Activated T-cell treated with anti-CD3 and anti-CD28 coated beads for 1 hour (primary cell): Measurements from ENCODE around the gene ETS2.
"Not testable (repeated sequence)": the region's sequence is repeated elsewhere in the genome, so short reads cannot be mapped to it uniquely, and the experiment has no call there.

ENCODE experiments used
- DNase-seq: peaks from one replicate; pipeline ENCODE4 v3.0.0-alpha.2; 2020; ENCODE audit warnings: low read depth

Gene ETS2

GRCh38 chr21:38818325-38818723 is 12.6 kb downstream of the ETS2 start:
- DNase-seq: no peak

DNA sequence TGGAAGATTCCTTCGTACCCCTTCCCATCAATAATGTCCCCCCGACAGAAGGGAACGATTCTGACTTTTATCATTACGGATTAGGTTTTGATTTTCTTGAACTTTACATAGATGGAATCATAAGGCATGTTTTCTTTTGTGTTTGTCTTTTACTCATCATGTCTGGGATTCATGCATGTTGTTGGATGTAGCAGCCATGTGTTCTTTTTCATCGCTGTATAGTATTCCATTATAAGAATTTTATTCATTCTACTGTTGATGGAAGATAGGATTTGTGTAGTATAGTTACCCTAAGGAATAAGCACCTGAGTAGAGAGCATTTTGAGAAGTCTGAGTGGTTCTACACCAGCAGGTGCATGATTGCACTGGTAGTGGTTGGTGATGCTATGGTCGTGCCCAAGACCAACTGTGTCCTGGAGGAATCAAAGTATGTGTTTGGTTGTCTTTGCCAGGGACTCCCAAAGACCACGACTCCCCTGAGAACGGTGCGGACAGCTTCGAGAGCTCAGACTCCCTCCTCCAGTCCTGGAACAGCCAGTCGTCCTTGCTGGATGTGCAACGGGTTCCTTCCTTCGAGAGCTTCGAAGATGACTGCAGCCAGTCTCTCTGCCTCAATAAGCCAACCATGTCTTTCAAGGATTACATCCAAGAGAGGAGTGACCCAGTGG is 13.5 kb downstream of the ETS2 start:
- DNase-seq: no peak

- DNase-seq: no peak
Observed at GRCh38 chr21:38819719-38820159, 14.0 kb downstream of the ETS2 start.

DNA sequence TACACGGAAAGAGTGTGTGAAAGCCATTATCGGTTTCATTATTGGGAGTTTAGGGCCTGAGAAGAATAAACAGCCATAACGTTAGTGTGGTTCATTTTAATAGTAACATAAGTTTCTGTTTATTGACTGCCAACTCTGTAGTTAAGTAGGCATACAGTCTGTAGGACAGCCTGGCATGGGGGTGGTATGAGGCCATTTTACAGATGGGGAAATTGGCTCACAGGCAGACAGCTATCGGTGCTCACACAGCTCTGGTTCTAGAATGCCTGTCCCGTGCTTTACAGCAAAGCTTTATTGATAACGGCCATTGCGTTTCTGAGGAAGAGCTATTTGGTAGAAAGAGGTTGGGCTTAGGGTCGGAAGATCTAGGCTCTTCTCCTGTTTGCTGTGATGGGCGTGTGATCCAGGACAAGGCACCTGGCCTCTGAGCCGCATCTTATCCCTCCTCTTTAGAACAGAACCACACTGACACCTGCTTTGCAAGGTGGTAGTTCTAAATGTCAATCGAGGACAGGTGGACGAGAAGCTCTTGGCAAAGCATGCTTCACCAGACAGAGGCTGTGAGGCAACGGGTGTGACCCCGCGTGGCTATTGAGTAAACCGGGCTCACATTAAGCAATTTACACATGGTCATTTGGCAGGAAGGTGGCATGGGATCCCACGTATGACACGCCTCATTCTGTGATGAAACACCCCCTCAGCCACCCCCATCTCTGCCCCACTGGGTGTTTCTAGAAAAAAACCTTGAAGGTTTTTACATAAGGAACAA is 14.9 kb downstream of the ETS2 start:
- no peak for DNase-seq

DNA sequence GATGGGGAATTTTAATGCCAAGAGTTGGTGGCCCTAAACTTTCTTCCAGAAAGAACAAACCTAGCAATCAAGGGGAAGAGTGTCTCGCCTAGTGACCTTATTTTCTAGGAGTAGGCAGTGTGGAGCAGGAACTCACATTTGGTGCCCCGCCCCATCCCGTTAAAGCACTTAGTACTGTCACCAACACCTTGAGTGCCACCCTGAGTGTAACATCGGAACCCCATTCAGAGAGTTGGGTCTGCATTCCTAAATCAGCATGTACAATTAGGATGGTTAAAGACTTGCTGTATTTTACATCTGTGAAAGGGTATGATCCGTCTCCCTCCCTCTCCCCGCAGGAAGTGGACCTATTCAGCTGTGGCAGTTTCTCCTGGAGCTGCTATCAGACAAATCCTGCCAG is 15.5 kb downstream of the ETS2 start:
- DNase-seq: no peak

DNA sequence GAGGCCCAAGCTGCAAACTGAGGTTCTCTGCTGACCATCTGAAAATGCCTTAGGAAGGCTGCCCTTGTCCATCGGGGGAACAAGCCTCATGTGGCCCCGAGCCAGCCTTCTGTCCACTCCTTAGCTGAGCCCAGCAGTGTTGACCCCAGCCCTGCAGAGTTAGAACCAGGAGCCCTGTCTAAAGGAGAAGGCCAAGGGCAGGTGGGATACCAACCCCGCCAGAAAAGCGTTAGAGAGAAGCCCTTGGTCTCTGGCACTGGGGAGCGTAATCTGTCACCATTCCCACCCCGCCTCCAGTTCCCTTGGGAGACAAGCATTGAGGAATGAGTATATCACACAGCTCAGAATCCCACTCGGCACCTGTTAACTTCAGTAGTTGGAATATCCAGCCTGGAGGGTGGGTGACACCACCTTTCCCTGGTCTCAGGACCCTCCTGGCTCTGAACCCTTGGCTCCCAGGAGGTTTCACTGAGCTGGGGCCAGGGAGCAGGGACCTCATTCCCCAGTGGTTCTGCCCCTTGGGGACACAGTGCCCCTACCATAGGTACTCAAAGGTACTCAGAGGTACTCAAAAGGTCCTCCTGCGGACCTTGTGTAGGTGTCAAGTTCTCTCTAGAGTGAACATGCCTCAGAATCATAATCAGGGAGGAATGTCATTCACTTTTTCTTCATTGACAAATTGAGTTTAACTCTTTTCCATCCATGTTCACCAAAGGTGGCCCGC is 16.4 kb downstream of the ETS2 start:
- DNase-seq: no peak

GRCh38 chr21:38822778-38823238 is 17.1 kb downstream of the ETS2 start:
- no peak for DNase-seq

GRCh38 chr21:38823737-38824123 is 18.0 kb downstream of the ETS2 start:
- DNase-seq: no peak

GRCh38 chr21:38824124-38824822 is 18.5 kb downstream of the ETS2 start:
- DNase-seq: no peak

- DNase-seq: no peak
Observed at GRCh38 chr21:38825269-38825668, 19.5 kb downstream of the ETS2 start.

GRCh38 chr21:38825921-38826320 is 20.2 kb downstream of the ETS2 start:
- no peak for DNase-seq

GRCh38 chr21:38828111-38828510 is 22.4 kb downstream of the ETS2 start:
- not testable (repeated sequence) for DNase-seq

- DNase-seq: no peak
Observed at GRCh38 chr21:38830671-38831525, 25.2 kb downstream of the ETS2 start.

DNA sequence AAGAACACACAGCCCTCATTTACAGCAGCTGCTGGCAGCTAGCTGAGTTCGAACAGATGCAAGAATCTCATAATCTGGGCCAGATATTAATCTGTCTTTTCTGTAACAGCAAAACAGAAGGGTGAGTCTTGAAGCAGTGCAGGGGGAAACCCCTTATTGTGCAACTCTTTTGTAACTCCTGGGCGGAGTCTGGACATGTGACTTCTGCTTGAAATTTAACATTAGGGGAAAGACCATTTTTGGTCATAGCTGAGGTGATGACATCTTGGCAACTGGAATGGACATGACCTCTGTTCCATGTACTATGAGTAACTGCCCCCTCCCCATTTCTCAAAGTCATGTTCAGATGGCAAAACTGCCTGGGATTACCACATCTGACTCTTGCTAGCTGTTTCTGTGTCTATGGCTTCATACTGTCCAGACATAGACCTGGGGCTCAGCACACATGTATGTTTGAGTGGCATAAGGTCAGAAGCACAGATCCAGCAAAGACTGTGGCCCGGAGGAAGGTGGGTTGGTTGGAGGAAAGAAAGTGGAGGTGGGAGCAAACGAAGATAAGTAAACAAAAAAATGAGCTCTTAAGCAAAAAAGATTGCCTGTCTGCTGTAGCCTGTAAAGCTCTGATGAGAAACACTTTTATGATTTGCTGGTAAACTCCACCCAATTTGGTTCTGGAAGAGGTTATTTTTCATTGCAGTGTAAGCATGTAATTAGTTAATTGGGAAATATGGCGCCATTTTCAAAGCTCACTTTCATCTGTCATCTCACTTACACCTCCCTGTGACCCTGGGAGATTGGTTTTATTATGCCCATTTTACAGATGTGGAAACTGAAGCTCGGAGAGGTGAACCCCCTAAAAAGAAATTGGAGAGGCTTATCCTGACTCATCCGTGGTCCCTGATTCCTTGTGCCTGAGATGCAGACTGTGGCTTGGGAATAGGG is 26.1 kb downstream of the ETS2 start:
- DNase-seq: no peak

GRCh38 chr21:38832664-38833063 is 26.9 kb downstream of the ETS2 start:
- no peak for DNase-seq

DNA sequence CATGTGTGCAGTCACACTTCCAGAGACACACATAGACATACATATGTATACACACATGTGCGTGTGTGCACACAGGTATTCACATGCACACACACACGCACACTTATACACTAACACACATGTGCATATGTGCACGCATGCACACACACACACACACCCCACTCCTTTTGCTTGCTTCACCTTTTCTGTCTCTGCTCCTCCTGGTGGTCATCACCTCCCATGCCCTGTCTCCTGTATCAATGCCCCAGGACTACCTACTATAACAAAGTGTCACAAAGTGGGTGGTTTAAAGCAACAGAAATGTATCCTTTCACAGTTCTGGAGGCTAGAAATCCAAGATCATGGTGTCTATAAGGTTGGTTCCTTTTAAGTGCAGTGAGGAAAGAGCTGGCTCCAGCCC is 27.4 kb downstream of the ETS2 start:
- DNase-seq: no peak

GRCh38 chr21:38834725-38835124 is 29.0 kb downstream of the ETS2 start:
- DNase-seq: no peak

GRCh38 chr21:38837806-38838461 is 32.2 kb downstream of the ETS2 start:
- DNase-seq: no peak

DNA sequence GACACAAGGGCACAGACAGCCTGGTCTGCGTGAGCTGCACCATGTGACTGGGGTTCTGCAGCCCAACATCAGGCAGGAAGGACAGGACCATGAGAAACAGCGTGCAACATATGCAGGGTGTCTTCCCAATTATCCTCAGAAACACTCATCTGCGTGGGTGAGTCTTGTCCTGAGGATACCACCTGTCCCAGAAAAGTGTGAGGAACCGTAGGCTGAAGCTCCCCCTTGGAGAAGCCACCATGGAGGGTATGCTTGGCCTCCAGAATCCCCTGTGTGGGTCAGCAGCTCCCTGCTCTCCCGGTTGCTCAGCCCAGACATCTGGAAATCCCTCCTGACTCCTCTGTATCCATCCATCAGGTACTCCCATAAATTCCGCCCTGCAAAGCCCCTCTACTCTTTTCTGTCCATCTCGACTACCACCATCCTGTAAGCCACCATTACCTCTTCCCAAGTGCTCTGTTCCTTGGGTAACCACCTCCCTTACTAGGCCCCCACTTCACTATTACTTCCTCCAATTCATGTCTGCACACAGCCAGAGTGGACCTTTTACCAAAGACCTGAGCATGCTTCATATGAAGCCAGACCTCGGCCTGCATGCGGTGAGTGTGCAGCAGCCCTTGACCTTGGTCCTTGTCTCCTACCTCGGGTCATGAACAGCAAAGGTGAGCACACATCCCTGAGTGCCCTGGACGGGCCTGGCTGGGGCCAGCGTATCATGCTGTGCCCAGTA is 33.0 kb downstream of the ETS2 start:
- no peak for DNase-seq
